Measurements from ENCODE around the gene SLC39A9.

DNA sequence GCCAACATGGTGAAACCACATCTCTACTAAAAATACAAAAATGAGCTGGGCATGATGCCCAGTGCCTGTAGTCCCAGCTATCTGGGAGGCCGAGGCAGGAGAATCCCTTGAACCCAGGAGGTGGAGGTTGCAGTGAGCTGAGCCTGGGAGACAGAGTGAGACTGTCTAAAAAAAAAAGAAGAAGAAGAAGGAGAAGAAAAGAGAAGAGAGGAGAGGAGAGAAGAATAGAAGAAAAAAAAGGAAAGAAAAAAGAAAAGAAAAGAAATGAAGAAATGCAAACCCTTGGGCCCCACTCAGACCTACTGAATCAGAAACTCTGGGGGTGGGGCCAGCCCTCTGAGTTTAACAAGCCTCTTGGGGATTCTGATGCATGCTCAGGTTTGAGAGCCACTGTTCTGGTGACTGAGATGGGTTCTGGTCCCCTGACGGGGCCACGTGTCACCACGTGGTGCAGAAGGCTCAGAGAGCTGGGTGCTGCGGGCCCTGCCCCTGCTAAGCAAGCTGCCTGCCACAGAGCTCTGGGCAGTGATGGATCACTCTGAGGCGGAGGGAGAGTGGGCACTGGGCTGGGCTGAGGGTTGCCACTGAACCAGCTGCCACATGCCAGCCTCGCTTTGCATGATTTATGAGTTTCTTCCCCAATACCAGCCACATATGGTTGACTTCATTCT, 37.9 kb upstream of the SLC39A9 start:
- TF ChIP-seq, protein P1, sequence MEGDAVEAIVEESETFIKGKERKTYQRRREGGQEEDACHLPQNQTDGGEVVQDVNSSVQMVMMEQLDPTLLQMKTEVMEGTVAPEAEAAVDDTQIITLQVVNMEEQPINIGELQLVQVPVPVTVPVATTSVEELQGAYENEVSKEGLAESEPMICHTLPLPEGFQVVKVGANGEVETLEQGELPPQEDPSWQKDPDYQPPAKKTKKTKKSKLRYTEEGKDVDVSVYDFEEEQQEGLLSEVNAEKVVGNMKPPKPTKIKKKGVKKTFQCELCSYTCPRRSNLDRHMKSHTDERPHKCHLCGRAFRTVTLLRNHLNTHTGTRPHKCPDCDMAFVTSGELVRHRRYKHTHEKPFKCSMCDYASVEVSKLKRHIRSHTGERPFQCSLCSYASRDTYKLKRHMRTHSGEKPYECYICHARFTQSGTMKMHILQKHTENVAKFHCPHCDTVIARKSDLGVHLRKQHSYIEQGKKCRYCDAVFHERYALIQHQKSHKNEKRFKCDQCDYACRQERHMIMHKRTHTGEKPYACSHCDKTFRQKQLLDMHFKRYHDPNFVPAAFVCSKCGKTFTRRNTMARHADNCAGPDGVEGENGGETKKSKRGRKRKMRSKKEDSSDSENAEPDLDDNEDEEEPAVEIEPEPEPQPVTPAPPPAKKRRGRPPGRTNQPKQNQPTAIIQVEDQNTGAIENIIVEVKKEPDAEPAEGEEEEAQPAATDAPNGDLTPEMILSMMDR (IDR thresholded peaks at IDR 0.05; ENCODE audit: low read depth, low read length): no peak
- TF ChIP-seq EZH2phosphoT487 (IDR thresholded peaks at IDR 0.05; ENCODE audit: low read depth): no peak
